ENCODE results near the gene ABI3BP. TPM values are rescaled to one million over a fixed set of nuclear protein-coding genes. Genes with fewer than 3 reads are reported as not detected.
"Not testable (repeated sequence)": the region's sequence is repeated elsewhere in the genome, so short reads cannot be mapped to it uniquely, and the experiment has no call there.

ABI3BP gene
- total RNA-seq, 1 experiment from 2014 or later: 23.4 TPM

- ChIA-PET CTCF (no interaction called here), POLR2A (ENCODE audit: unreplicated experiment) (no interaction called here)
- no peaks in the 10 kb centered on the region for H3K9me3 ChIP-seq (ENCODE audit: low read length)
- H3K4me2 ChIP-seq (ENCODE audit: low read length): peak overlapping the region; percentile 7
- DNase-seq (peak; percentile 67), ATAC-seq (peak; percentile 99)
- H3K4me1 ChIP-seq (ENCODE audit: insufficient read depth, low read length): peaks cover 13% of the 10 kb centered on the region
- peak overlapping the region; percentile 39 for H2AFZ ChIP-seq (ENCODE audit: low read length)
- no peaks in the 10 kb centered on the region for H3K79me2 ChIP-seq (ENCODE audit: low read length)
- no peaks in the 10 kb centered on the region for H3K27me3 ChIP-seq (ENCODE audit: low read length)
- H3K27ac ChIP-seq (ENCODE audit: low read length): no peak overlapping the region
- TF ChIP-seq EZH2 (IDR thresholded peaks at IDR 0.05; ENCODE audit: low read length, unreplicated experiment) (no peak), EZH2phosphoT487 (IDR thresholded peaks at IDR 0.05; ENCODE audit: borderline replicate concordance, low read length) (no peak), CTCF (conservative IDR thresholded peaks at IDR 0.05; ENCODE audit: low read depth, low read length) (no peak)
- intact Hi-C loops (cut with micrococcal nuclease): no loop called here
- peaks cover 3% of the 10 kb centered on the region; the same call in 1 of the 2 replicates for H3K36me3 ChIP-seq (ENCODE audit: low read depth, low read length)
- H3K4me3 ChIP-seq (ENCODE audit: low read length): no peak overlapping the region
- H3F3A ChIP-seq (ENCODE audit: low read length, unreplicated experiment): no peaks in the 10 kb centered on the region
- no peaks in the 10 kb centered on the region for H4K20me1 ChIP-seq (ENCODE audit: low read length)
- BruUV-seq (replicated peaks): no TSS peak
- no peaks in the 10 kb centered on the region for H3K9me2 ChIP-seq (replicated peaks; ENCODE audit: low read length)
- H3K9ac ChIP-seq (ENCODE audit: low read length): no peak overlapping the region
Measured at GRCh38 chr3:101017017-101017416, 23.8 kb upstream of the ABI3BP start.

- CTCF ChIA-PET; H3K4me1 ChIP-seq (ENCODE audit: insufficient read depth, low read length); H2AFZ ChIP-seq (ENCODE audit: low read length); DNase-seq; H3K9me3 ChIP-seq (ENCODE audit: low read length); ATAC-seq; H3K9ac ChIP-seq (ENCODE audit: low read length); intact Hi-C loops (cut with micrococcal nuclease); H3K9me2 ChIP-seq (replicated peaks; ENCODE audit: low read length); POLR2A ChIA-PET (ENCODE audit: unreplicated experiment); H3F3A ChIP-seq (ENCODE audit: low read length, unreplicated experiment); H3K79me2 ChIP-seq (ENCODE audit: low read length); H3K27ac ChIP-seq (ENCODE audit: low read length); H3K27me3 ChIP-seq (ENCODE audit: low read length); BruUV-seq (replicated peaks); H4K20me1 ChIP-seq (ENCODE audit: low read length); H3K4me3 ChIP-seq (ENCODE audit: low read length); H3K36me3 ChIP-seq (ENCODE audit: low read depth, low read length); H3K4me2 ChIP-seq (ENCODE audit: low read length): not testable (repeated sequence)
Measured at GRCh38 chr3:101012312-101012711, 19.1 kb upstream of the ABI3BP start.

GRCh38 chr3:101011136-101011535 lies 17.9 kb upstream of the ABI3BP start:
- intact Hi-C loops (cut with micrococcal nuclease): no loop called here
- Histone ChIP-seq H2AFZ (ENCODE audit: low read length) (no peak overlapping the region), H4K20me1 (ENCODE audit: low read length) (no peaks in the 10 kb centered on the region), H3K79me2 (ENCODE audit: low read length) (no peaks in the 10 kb centered on the region), H3K4me2 (ENCODE audit: low read length) (no peak overlapping the region), H3K27me3 (ENCODE audit: low read length) (no peaks in the 10 kb centered on the region), H3K9ac (ENCODE audit: low read length) (no peak overlapping the region), H3K9me3 (ENCODE audit: low read length) (no peaks in the 10 kb centered on the region), H3K9me2 (replicated peaks; ENCODE audit: low read length) (no peaks in the 10 kb centered on the region), H3K36me3 (ENCODE audit: low read depth, low read length) (peaks cover 3% of the 10 kb centered on the region; the same call in 1 of the 2 replicates), H3K27ac (ENCODE audit: low read length) (no peak overlapping the region), H3K4me3 (ENCODE audit: low read length) (no peak overlapping the region), H3K4me1 (ENCODE audit: insufficient read depth, low read length) (no peaks in the 10 kb centered on the region), H3F3A (ENCODE audit: low read length, unreplicated experiment) (no peaks in the 10 kb centered on the region)
- POLR2A ChIA-PET (ENCODE audit: unreplicated experiment): no interaction called here
- DNase-seq (no peak), ATAC-seq (no peak)
- no TSS peak for BruUV-seq (replicated peaks)
- TF ChIP-seq EZH2phosphoT487 (IDR thresholded peaks at IDR 0.05; ENCODE audit: borderline replicate concordance, low read length) (no peak), EZH2 (IDR thresholded peaks at IDR 0.05; ENCODE audit: low read length, unreplicated experiment) (no peak), CTCF (conservative IDR thresholded peaks at IDR 0.05; ENCODE audit: low read depth, low read length) (no peak)
- CTCF ChIA-PET: no interaction called here
